Thoracic aorta (tissue), 2 donors: Measurements from ENCODE around the gene UBAC2. TPM values are rescaled to one million over a fixed set of nuclear protein-coding genes. Genes with fewer than 3 reads are reported as not detected.

Experiments
- ATAC-seq: fragments of 150-250 bp; one replicate; pipeline ENCODE4 v1.8.0; 2017; ENCODE audit warnings: low read depth; ENCODE audit not compliant: insufficient number of reproducible peaks, low FRiP score
- DNase-seq: peaks from one replicate; pipeline ENCODE4 v3.0.0-alpha.2; 2020; ENCODE audit warnings: low spot score
- H3K27ac ChIP-seq, 2 donors: fragments of 200-600 bp; sonication (generic); 1 replicate in 1 of 2; 2 replicates in 1 of 2; pipeline ENCODE4 v1.5.1; 2016; ENCODE audit warnings: mild to moderate bottlenecking in 2 of 2, moderate library complexity in 2 of 2
- H3K27me3 ChIP-seq: fragments of 200-600 bp; sonication (generic); replicated peaks from 2 replicates; pipeline ENCODE4 v1.6.0; 2016; ENCODE audit warnings: mild to moderate bottlenecking; ENCODE audit not compliant: insufficient read depth
- H3K36me3 ChIP-seq: fragments of 200-600 bp; sonication (generic); one replicate; pipeline ENCODE4 v1.5.1; 2016
- H3K4me1 ChIP-seq, 2 donors: fragments of 200-600 bp; sonication (generic); 1 replicate in 1 of 2; 2 replicates in 1 of 2; pipeline versions ENCODE4 v1.5.1 to v1.6.0; 2016; ENCODE audit warnings: low read depth in 2 of 2, mild to moderate bottlenecking in 1 of 2; ENCODE audit not compliant: control insufficient read depth in 1 of 2
- H3K4me3 ChIP-seq: fragments of 200-600 bp; sonication (generic); 2 replicates; pipeline ENCODE4 v1.5.1; 2016; ENCODE audit warnings: mild to moderate bottlenecking
- H3K9me3 ChIP-seq: fragments of 200-600 bp; sonication (generic); 2 replicates; pipeline ENCODE4 v1.5.1; 2016
- CTCF ChIP-seq: fragments of 200-600 bp; sonication (generic); IDR thresholded peaks from one replicate; pipeline ENCODE4 v1.5.1; 2019; ENCODE audit warnings: antibody characterized with exemption
- total RNA-seq, 2 donors: library from RNA; depleted of rRNA; stranded (reverse); fragments of >200 nt; gene quantifications; one replicate each; pipeline versions ENCODE4 v1.1.0 to v1.2.3, GENCODE V29; 2016

Gene UBAC2
- total RNA-seq, 2 donors from 2014 or later: 41.3 to 49.7 TPM

DNA sequence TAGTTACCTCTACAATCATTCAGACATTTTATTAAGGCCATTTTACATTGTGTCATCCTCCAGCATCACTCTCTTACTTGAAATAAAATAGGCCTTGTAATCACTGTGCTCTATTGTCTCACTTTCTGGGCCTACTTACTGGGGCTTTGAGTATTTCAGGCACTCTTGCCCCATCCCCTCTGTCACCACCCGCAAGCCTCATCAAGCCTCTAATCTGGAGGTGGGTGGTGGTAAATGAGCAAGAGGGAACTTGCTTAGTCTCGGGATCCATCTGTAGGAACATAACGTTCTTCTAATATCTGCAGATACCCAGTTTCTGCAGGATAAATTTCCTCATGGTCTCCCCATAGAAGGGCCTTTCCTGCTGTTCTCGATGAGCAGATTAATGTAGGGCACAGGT is 77.0 kb downstream of the UBAC2 start:
- Histone ChIP-seq H3K36me3 (no peaks in the 10 kb centered on the region), H3K27ac (no peak overlapping the region), H3K27me3 (no peaks in the 10 kb centered on the region), H3K4me3 (no peak overlapping the region), H3K9me3 (no peaks in the 10 kb centered on the region), H3K4me1 (peaks cover 8 to 14% of the 10 kb centered on the region in 2 donors)
- ATAC-seq: no peak
- DNase-seq: no peak
- TF ChIP-seq CTCF: no peak

DNA sequence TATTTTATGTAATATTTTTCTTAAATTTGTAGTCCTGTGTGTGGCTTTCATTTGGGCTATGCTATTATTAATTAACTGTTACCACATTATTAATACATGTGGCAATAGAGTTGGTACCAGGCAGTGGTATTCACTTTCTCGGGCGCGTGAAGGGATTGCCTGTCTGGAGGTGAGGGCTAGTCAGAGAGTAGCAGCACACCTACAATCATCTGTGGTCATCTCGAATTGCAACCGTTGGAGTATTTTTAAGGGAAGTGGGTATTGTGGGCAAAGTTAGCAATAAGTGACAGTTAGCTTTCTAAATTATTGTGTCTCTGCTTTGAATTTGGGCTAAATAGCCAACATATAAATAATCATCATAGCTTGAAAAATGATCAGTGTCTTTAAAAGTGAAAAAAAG is 77.5 kb downstream of the UBAC2 start:
- H3K36me3 ChIP-seq: no peaks in the 10 kb centered on the region
- no peaks in the 10 kb centered on the region for H3K27me3 ChIP-seq
- ATAC-seq: no peak
- no peak for DNase-seq
- no peak overlapping the region for H3K27ac ChIP-seq
- TF ChIP-seq CTCF: no peak
- H3K4me3 ChIP-seq: no peak overlapping the region
- peaks cover 9 to 19% of the 10 kb centered on the region in 2 donors for H3K4me1 ChIP-seq
- no peaks in the 10 kb centered on the region for H3K9me3 ChIP-seq

GRCh38 chr13:99278843-99279242 is 78.2 kb downstream of the UBAC2 start:
- no peak for ATAC-seq
- peaks cover 11 to 23% of the 10 kb centered on the region in 2 donors for H3K4me1 ChIP-seq
- no peak for TF ChIP-seq CTCF

GRCh38 chr13:99279637-99280036 is 79.0 kb downstream of the UBAC2 start:
- ATAC-seq (no peak), DNase-seq (no peak)
- peaks cover 11 to 23% of the 10 kb centered on the region in 2 donors for H3K4me1 ChIP-seq
- H3K27ac ChIP-seq: no peak overlapping the region
- no peak overlapping the region for H3K4me3 ChIP-seq
- H3K36me3 ChIP-seq: no peaks in the 10 kb centered on the region
- H3K27me3 ChIP-seq: no peaks in the 10 kb centered on the region
- no peaks in the 10 kb centered on the region for H3K9me3 ChIP-seq
- no peak for TF ChIP-seq CTCF

More at GRCh38 chr13:99278843-99279242, 78.2 kb downstream of the UBAC2 start:
- no peaks in the 10 kb centered on the region for H3K9me3 ChIP-seq
- H3K4me3 ChIP-seq: no peak overlapping the region
- H3K27me3 ChIP-seq: no peaks in the 10 kb centered on the region
- H3K36me3 ChIP-seq: no peaks in the 10 kb centered on the region
- DNase-seq: no peak
- no peak overlapping the region for H3K27ac ChIP-seq

DNA sequence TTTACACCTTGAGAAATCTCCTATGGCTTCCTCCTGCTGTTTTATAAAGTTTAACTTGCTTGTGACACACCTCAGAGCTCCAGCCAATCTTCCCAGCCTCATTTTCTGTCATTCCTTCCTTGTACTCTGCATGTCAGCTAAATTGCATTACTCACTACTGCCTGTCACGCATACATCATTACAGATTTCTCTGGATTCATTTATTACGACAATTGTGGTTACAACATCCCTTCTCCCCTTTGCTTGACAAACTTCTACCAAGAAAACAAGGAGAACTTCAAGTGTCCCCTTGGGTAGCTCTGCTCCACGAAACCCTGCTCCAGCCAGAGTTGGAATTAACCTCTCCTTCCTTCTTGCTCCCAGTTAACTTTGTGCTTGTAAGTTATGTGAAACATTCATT is 79.5 kb downstream of the UBAC2 start:
- Histone ChIP-seq H3K27ac (no peak overlapping the region), H3K9me3 (no peaks in the 10 kb centered on the region), H3K36me3 (no peaks in the 10 kb centered on the region), H3K4me3 (no peak overlapping the region), H3K27me3 (no peaks in the 10 kb centered on the region), H3K4me1 (peaks cover 11 to 23% of the 10 kb centered on the region in 2 donors)
- TF ChIP-seq CTCF: no peak
- DNase-seq: no peak
- ATAC-seq: no peak
